Measurements from ENCODE around the gene C1QTNF5.

The C1QTNF5 gene

GRCh38 chr11:119338318-119338890 lies 2.3 kb downstream of the C1QTNF5 start:
- in situ Hi-C loops (cut with MboI; ENCODE audit: low sequenced_read_pairs) = no loop called here

DNA sequence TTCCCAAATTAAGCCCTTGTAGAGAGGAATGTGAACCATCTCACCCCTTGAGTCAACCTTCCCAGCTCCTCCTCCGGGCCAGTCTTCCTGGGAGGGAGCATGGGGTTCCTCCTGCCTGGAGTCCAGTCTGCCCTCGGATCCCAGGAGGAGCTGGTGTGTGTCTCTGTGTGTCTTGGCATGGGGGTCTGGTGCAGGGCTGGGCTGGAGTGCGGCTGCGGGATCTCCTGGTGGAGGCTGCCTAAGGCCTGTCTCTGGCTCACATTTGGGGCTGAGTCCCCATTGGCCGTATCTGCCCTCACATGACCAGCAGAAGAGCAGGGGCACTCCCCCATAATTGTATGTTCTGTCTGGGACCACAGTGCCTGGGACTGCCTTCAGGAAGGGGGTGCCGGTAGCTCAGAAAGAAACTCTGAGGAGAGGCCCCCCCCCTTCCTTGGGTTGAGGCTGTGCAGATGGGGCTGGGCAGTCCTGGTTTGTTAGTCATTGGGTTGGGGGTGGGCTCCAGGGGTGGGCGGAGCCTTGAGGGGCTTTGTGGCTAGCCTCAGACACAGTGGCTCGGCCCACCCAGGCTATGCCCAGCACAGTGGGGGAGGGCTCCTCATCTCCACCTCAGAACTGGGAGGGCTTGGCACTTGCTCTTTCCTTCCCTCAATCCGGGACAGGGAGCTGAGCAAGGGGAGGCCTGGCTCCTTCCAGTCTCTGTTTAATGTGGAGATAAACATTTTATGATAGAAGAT lies 2.9 kb downstream of the C1QTNF5 start:
- in situ Hi-C loops (cut with MboI; ENCODE audit: low sequenced_read_pairs) = no loop called here

DNA sequence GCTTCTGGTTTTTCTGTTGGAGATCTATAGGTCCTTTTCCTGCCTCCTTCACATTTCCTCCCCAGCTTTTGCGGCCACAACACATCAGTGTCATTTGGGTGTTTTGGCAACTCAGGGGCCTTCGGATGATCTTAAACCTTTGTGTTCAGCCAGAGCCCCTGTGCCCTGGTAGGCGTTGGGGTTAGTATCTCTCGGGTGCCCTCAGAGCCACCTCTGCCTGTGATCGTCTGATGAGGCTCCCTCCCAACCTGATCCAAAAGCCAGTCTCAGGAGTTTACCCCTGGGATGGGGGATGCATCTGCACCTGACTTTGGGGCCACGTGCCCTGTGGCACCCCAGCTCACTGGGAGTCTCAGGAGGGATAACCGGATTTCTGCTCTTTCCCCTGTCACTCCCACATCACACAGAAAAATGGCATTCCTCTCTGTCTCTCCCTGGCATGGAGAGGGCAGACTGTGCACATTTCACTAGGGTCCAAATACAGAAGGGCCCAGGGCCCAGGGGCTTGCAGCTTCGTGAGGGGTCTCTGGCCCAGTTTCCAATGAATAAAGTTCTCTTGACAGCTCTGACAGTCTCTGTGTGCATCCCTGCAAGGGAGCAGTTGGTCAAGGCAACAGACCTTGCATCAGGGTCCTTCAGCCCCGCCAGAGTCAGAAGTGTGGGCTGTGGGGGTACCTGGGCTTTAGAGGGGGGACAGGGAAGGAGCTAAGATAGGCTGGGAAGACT lies 3.8 kb downstream of the C1QTNF5 start:
- in situ Hi-C loops (cut with MboI; ENCODE audit: low sequenced_read_pairs) = no loop called here

DNA sequence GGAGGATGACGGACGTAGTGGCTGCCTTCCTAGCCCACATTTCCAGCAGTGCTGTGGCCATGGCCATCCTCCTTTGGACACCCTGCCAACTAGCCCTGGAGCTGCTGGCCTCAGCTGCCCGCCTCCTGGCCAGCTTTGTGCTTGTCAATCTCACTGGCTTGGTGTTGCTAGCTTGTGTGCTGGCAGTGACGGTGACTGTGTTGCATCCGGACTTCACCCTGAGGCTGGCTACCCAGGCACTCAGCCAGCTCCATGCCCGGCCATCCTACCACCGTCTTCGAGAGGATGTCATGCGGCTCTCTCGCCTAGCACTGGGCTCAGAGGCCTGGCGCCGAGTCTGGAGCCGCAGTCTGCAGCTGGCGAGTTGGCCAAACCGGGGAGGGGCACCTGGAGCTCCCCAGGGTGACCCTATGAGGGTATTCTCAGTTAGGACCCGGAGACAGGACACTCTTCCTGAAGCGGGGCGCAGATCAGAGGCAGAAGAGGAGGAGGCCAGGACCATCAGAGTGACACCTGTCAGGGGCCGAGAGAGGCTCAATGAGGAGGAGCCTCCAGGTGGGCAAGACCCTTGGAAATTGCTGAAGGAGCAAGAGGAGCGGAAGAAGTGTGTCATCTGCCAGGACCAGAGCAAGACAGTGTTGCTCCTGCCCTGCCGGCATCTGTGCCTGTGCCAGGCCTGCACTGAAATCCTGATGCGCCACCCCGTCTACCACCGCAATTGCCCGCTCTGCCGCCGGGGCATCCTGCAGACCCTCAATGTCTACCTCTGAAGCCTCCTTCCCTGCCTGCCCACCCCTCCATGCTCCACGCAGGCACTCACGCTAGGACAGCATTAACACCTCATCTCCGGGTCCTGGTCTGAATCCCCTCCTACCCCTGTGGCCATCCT lies 4.8 kb downstream of the C1QTNF5 start:
- in situ Hi-C loops (cut with MboI; ENCODE audit: low sequenced_read_pairs) = no loop called here

DNA sequence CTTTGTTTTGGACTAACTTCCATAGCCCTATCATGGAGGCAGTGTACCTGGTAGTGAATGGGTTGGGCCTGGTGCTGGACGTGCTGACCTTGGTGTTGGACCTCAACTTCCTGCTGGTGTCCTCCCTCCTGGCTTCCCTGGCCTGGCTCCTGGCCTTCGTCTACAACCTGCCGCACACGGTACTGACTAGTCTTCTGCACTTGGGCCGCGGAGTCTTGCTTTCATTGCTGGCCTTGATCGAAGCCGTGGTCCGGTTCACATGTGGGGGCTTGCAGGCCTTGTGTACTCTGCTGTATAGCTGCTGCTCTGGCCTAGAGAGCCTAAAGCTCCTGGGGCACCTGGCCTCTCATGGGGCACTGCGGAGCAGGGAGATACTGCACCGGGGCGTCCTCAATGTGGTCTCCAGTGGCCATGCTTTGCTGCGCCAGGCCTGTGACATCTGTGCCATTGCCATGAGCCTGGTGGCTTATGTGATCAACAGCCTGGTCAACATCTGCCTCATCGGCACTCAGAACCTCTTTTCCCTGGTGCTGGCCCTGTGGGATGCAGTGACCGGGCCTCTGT lies 5.5 kb downstream of the C1QTNF5 start:
- in situ Hi-C loops (cut with MboI; ENCODE audit: low sequenced_read_pairs) = no loop called here

DNA sequence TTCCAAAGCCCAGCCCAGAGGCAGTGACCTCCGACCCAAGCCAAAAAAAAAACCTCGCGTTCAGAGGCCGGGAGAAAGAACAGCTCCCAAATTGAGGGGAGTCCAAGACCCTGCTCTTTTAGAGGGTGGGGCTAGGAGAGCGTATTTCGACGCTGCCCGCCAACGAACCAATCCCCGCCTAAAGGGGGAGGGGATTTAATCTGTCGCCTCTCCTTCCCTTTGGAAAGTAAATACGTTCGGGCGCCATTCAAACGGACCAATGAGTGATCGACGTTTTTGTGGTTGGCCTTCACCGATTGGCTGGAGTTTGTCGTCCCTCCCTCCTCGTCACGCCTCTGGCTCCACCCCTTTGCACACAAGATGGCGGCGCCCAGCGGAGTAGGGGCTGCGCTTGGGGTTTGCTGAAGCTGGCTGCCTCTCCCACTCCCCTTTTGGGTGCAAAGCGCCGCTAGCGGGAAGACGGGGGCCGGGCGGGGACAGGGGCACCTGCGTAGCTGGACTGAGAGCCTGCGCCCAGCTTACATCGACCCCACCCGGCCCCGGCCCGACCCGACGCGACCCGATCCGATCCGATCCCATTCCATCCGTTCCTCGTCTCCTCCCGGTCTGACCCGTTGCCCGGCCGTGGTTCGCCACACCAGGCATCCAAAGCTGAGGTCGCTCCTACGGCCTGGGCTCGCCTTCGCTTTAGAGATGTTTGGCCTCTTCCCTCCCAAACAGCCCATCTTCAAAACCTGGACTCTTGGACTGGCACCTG lies 6.3 kb downstream of the C1QTNF5 start, which contains the start of gene RNF26:
Gene RNF26, plus strand, starts transcription at position 354 of the 757 bp plus-strand sequence. CDS start 596 bp downstream, outside the sequence.
- in situ Hi-C loops (cut with MboI; ENCODE audit: low sequenced_read_pairs) = no loop called here

GRCh38 chr11:119332111-119332765 lies 8.4 kb downstream of the C1QTNF5 start:
- in situ Hi-C loops (cut with MboI; ENCODE audit: low sequenced_read_pairs) = no loop called here

GRCh38 chr11:119330237-119330636 lies 10.4 kb downstream of the C1QTNF5 start:
- in situ Hi-C loops (cut with MboI; ENCODE audit: low sequenced_read_pairs) = no loop called here

- in situ Hi-C loops (cut with MboI; ENCODE audit: low sequenced_read_pairs) = no loop called here
Measured at GRCh38 chr11:119329320-119329719, 11.4 kb downstream of the C1QTNF5 start.

GRCh38 chr11:119324189-119324588 lies 16.5 kb downstream of the C1QTNF5 start:
- in situ Hi-C loops (cut with MboI; ENCODE audit: low sequenced_read_pairs) = no loop called here

DNA sequence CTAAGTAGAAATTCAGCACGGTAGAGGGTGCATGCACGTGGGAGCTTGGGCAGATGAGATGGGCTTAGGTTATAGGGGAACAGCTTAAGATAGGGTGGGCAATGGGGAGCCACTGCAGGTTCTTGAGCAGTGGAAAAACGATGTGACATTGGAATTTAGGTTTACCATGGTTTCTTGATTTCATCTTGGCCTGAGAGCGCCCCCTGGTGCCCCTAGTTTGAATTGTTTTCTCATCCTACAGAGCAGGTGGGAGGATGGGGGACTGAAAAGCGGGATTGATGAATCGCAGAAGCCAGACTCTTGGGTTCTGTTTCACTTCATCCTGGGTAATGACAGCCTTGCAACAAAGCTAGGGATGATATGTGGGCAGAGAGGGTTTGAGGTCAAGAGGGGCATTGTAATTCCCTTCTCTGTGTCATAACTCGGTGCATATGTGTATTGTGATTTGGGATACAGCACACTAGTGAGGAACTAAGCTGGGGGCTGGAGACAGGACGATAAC lies 17.1 kb downstream of the C1QTNF5 start:
- in situ Hi-C loops (cut with MboI; ENCODE audit: low sequenced_read_pairs) = no loop called here

- in situ Hi-C loops (cut with MboI; ENCODE audit: low sequenced_read_pairs) = no loop called here
Measured at GRCh38 chr11:119322921-119323531, 17.7 kb downstream of the C1QTNF5 start.

DNA sequence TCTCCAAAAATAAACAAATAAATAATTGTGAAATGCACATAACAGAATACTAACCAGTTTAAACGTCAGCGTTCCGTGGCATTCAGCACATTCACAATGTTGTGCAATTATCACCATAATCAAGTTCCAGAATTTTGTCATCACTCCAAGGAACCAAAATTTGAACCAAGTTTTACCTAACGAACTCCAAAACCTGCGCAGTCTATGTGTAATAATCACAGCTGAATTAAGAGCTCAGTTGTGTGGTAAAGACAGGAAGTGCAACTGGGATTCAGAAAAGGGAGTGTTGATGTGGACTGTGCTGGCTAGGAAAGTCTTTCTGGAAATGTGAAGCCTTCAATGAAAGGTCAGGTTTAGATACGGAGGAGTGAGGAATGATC lies 18.3 kb downstream of the C1QTNF5 start:
- in situ Hi-C loops (cut with MboI; ENCODE audit: low sequenced_read_pairs) = no loop called here

GRCh38 chr11:119320776-119321524 lies 19.7 kb downstream of the C1QTNF5 start:
- in situ Hi-C loops (cut with MboI; ENCODE audit: low sequenced_read_pairs) = no loop called here

DNA sequence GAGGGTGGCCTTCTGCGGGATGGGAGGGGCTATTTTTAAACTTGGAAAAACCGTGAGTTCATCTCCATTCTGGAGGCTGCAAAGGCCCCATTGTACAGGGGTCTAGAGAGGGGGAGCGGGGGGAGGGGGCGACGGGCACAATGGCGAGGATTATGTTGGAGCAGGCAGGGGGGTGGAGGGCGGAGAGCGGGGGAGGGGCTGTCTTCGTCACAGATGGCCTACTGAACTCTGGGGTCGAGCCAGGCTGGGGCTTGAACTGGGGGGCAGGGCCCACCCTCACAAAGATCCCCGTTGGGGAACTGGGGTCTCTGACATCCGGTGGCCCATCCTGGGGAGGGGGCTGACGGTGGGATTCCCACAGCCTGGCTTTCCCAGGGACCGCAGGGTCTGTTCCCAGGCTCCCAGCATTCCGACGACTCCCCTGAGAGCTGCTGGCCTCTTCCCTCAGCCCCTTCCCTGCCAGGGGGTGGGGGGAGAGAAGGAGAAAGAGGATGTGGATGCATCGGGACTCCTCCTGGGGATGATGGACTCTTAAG lies 20.4 kb downstream of the C1QTNF5 start:
- in situ Hi-C loops (cut with MboI; ENCODE audit: low sequenced_read_pairs) = no loop called here

DNA sequence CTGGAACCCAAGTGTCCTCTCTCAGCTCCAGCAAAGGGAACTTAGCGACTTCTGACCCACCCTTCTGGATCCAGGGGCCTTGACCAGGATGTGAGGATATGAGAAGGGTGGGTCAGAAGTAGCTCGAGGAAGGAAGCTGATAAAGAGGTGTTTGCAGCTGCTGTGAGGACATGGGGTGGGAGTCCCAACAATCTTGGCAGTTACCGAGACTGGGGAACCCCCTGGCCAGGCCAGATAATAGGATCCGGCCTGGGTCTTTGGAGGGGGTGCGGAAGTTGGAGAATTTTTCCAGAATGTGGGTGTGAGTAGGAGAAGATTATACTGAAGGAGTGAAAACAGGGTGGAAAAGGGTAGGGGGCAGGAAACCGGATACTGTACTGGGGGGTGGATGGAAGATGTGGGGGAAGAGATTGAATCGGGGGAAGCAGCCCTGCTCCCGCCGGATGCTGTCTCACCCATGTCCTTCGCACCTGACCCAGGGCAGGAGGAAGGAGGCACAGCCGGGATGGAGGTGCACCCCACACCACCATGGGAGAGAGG lies 20.9 kb downstream of the C1QTNF5 start:
- in situ Hi-C loops (cut with MboI; ENCODE audit: low sequenced_read_pairs) = no loop called here

- in situ Hi-C loops (cut with MboI; ENCODE audit: low sequenced_read_pairs) = no loop called here
Measured at GRCh38 chr11:119319136-119319699, 21.5 kb downstream of the C1QTNF5 start.

Measured in HL-60/S4 treated with phorbol 12-myristate 13-acetate at 8.2 ng/mL for 4 days and 3 days (cell line).